WTC11 (cell line): ENCODE data around the gene TAP2. TPM values are rescaled to one million over a fixed set of nuclear protein-coding genes. Genes with fewer than 3 reads are reported as not detected.

Experiments
- ATAC-seq: fragments of 200-7000 bp; cut with Tn5 transposase; 2 replicates; pipeline ENCODE4 v1.10.0; 2021; ENCODE audit warnings: mild to moderate bottlenecking, moderate library complexity
- CTCF ChIA-PET: fragments of 300-600 bp; sonication (Branson Sonifier 250); formaldehyde crosslinking; loops from one replicate; lab custom pipeline; 2021; ENCODE audit warnings: antibody characterized with exemption; lab: Charles Lee
- POLR2A ChIA-PET: fragments of 350-600 bp; sonication (Branson Sonifier 250); formaldehyde crosslinking; loops from one replicate; lab custom pipeline; 2021; ENCODE audit warnings: antibody characterized with exemption; lab: Charles Lee
- DNase-seq: peaks from one replicate; pipeline ENCODE4 v3.0.0; 2021; ENCODE audit warnings: low spot score
- H3K27ac Mint-ChIP-seq: 2 replicates; pipeline ENCODE4 v1.8.0; 2021; ENCODE audit warnings: mixed read lengths
- H3K27me3 Mint-ChIP-seq: 2 replicates; pipeline ENCODE4 v1.8.0; 2021; ENCODE audit warnings: low read depth, mild to moderate bottlenecking, moderate library complexity, mixed read lengths
- H3K36me3 Mint-ChIP-seq: 2 replicates; pipeline ENCODE4 v1.8.0; 2021; ENCODE audit warnings: mixed read lengths
- H3K4me1 Mint-ChIP-seq: 2 replicates; pipeline ENCODE4 v1.8.0; 2022; ENCODE audit warnings: mixed read lengths
- H3K4me3 Mint-ChIP-seq: 2 replicates; pipeline ENCODE4 v1.8.0; 2021; ENCODE audit warnings: mild to moderate bottlenecking, moderate library complexity, mixed read lengths
- H3K9me3 Mint-ChIP-seq: 2 replicates; pipeline ENCODE4 v1.8.0; 2021; ENCODE audit warnings: mixed read lengths
- CREB1 ChIP-seq: sonication (generic); formaldehyde crosslinking; IDR thresholded peaks from 2 replicates; pipeline ENCODE4 v1.8.0; 2023; ENCODE audit warnings: mild to moderate bottlenecking, missing genetic modification reagents
- CREM ChIP-seq: sonication (generic); formaldehyde crosslinking; IDR thresholded peaks from 2 replicates; pipeline ENCODE4 v1.8.1; 2022; ENCODE audit warnings: mild to moderate bottlenecking, missing genetic modification reagents, moderate library complexity
- ESRRA ChIP-seq: sonication (generic); formaldehyde crosslinking; IDR thresholded peaks from 2 replicates; pipeline ENCODE4 v1.8.1; 2022; ENCODE audit warnings: mild to moderate bottlenecking, missing genetic modification reagents, borderline replicate concordance
- GTF2I ChIP-seq: fragments of 250-450 bp; sonication (Bioruptor Pico); conservative IDR thresholded peaks from 2 replicates; pipeline ENCODE4 v1.4.0; 2021; ENCODE audit warnings: mild to moderate bottlenecking
- HMGA2 ChIP-seq: fragments of 250-450 bp; sonication (Bioruptor Pico); IDR thresholded peaks from 2 replicates; pipeline ENCODE4 v1.4.0; 2021; ENCODE audit warnings: mild to moderate bottlenecking, moderate library complexity
- NR3C1 ChIP-seq: sonication (generic); formaldehyde crosslinking; conservative IDR thresholded peaks from 2 replicates; pipeline ENCODE4 v1.8.1; 2023; ENCODE audit warnings: low read depth, mild to moderate bottlenecking, missing genetic modification reagents
- PRRX2 ChIP-seq: fragments of 250-450 bp; sonication (Bioruptor Pico); IDR thresholded peaks from 2 replicates; pipeline ENCODE4 v1.8.0; 2021; ENCODE audit warnings: mild to moderate bottlenecking
- STAT6 ChIP-seq: sonication (generic); formaldehyde crosslinking; conservative IDR thresholded peaks from 2 replicates; pipeline ENCODE4 v1.8.1; 2023; ENCODE audit warnings: mild to moderate bottlenecking, low read depth, missing genetic modification reagents, moderate library complexity
- ZNF138 ChIP-seq: sonication (generic); formaldehyde crosslinking; conservative IDR thresholded peaks from 2 replicates; pipeline ENCODE4 v1.8.1; 2022; ENCODE audit warnings: mild to moderate bottlenecking, moderate library complexity, missing genetic modification reagents
- ZNF263 ChIP-seq: sonication (generic); formaldehyde crosslinking; IDR thresholded peaks from 2 replicates; pipeline ENCODE4 v1.8.1; 2022; ENCODE audit warnings: low read depth, mild to moderate bottlenecking, moderate library complexity, missing genetic modification reagents
- ZNF317 ChIP-seq: sonication (generic); formaldehyde crosslinking; IDR thresholded peaks from 2 replicates; pipeline ENCODE4 v1.8.1; 2023; ENCODE audit warnings: low read depth, mild to moderate bottlenecking, moderate library complexity, missing genetic modification reagents, borderline replicate concordance
- total RNA-seq: library from RNA; stranded (reverse); gene quantifications from 3 replicates; pipeline ENCODE4 v1.2.3, GENCODE V29; 2021
- TF ChIP-seq, protein P1 (sequence below): fragments of 200-600 bp; IDR thresholded peaks from 2 replicates; pipeline ENCODE4 v1.8.0; 2022; ENCODE audit warnings: antibody characterized with exemption
- TF ChIP-seq, protein P2 (sequence below): sonication (generic); formaldehyde crosslinking; IDR thresholded peaks from 2 replicates; pipeline ENCODE4 v1.8.1; 2023; ENCODE audit warnings: mild to moderate bottlenecking, missing genetic modification reagents
- TF ChIP-seq, protein P3 (sequence below): fragments of 250-450 bp; sonication (Bioruptor Pico); IDR thresholded peaks from 2 replicates; pipeline ENCODE4 v1.9.0; 2021; ENCODE audit warnings: mild to moderate bottlenecking
- TF ChIP-seq, protein P4 (sequence below): sonication (generic); formaldehyde crosslinking; IDR thresholded peaks from 2 replicates; pipeline ENCODE4 v1.8.1; 2022; ENCODE audit warnings: missing genetic modification reagents, borderline replicate concordance

Gene TAP2
- total RNA-seq, 1 experiment from 2014 or later: 23.0 TPM

DNA sequence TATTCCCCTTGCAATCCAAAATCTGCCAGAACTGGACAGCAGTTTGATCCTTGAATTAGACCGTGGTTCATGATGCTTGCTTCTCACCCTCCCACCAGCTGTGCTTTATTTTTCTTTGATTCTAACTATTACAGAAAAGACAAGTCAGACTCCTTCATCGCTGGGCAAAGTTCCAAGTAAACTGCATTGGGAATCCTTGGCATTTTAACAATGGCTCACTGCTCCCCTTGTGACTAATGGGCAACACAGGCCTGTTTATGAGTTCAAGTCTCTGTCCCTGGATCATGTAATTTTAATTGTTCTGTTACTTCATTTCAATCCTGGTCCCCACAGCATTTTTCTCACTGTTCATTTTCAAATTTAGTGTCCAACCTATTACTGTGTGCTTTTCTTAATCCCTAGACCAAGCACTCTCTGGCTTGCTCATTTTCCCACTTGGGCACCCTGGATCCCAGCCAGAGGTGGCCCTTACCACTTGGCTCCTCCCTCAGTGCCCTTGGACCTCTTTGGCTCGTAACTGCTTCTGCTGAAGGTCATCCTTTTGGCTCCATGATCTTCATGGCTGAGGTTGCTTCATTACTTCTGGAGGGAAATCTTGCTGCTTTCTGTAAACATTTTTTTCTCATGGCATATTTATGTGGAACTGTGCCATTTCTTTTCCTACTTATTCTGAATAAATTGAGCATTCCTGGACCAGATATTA is 48.3 kb upstream of the TAP2 start (continued):
- TF ChIP-seq STAT6 (CRISPR knock-in tag) (no peak), HMGA2 (CRISPR knock-in tag) (no peak)

GRCh38 chr6:32885698-32886286 is 47.3 kb upstream of the TAP2 start:
- POLR2A ChIA-PET: no interaction called here
- DNase-seq (no peak), ATAC-seq (no peak)
- Mint-ChIP-seq H3K4me3 (no peak overlapping the region), H3K9me3 (no peaks in the 10 kb centered on the region), H3K27ac (no peak overlapping the region), H3K36me3 (no peaks in the 10 kb centered on the region), H3K4me1 (no peaks in the 10 kb centered on the region), H3K27me3 (peaks cover 9% of the 10 kb centered on the region)
- CTCF ChIA-PET: interaction anchor here (0.7 to 3.2 kb wide), 10 partner anchors 15 to 99 kb away, joined by 3 to 33 read pairs (median 5); partner anchors contain the start of genes BRD2, HLA-DMA, PSMB9 and TAP1
- TF ChIP-seq, protein P1, sequence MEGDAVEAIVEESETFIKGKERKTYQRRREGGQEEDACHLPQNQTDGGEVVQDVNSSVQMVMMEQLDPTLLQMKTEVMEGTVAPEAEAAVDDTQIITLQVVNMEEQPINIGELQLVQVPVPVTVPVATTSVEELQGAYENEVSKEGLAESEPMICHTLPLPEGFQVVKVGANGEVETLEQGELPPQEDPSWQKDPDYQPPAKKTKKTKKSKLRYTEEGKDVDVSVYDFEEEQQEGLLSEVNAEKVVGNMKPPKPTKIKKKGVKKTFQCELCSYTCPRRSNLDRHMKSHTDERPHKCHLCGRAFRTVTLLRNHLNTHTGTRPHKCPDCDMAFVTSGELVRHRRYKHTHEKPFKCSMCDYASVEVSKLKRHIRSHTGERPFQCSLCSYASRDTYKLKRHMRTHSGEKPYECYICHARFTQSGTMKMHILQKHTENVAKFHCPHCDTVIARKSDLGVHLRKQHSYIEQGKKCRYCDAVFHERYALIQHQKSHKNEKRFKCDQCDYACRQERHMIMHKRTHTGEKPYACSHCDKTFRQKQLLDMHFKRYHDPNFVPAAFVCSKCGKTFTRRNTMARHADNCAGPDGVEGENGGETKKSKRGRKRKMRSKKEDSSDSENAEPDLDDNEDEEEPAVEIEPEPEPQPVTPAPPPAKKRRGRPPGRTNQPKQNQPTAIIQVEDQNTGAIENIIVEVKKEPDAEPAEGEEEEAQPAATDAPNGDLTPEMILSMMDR: peak; percentile 14; the same call in 1 of the 2 replicates
- TF ChIP-seq, protein P2, sequence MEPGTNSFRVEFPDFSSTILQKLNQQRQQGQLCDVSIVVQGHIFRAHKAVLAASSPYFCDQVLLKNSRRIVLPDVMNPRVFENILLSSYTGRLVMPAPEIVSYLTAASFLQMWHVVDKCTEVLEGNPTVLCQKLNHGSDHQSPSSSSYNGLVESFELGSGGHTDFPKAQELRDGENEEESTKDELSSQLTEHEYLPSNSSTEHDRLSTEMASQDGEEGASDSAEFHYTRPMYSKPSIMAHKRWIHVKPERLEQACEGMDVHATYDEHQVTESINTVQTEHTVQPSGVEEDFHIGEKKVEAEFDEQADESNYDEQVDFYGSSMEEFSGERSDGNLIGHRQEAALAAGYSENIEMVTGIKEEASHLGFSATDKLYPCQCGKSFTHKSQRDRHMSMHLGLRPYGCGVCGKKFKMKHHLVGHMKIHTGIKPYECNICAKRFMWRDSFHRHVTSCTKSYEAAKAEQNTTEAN (CRISPR knock-in tag): no peak

- no peaks in the 10 kb centered on the region for H3K9me3 Mint-ChIP-seq
- no peak overlapping the region for H3K27ac Mint-ChIP-seq
- no peak for ATAC-seq
- no peak overlapping the region for H3K4me3 Mint-ChIP-seq
- no peaks in the 10 kb centered on the region for H3K4me1 Mint-ChIP-seq
- peaks cover 12% of the 10 kb centered on the region for H3K27me3 Mint-ChIP-seq
- no peak for DNase-seq
- H3K36me3 Mint-ChIP-seq: no peaks in the 10 kb centered on the region
- TF ChIP-seq CREB1 (CRISPR knock-in tag) (no peak), PRRX2 (CRISPR knock-in tag) (no peak), ZNF317 (CRISPR knock-in tag) (no peak), CREM (no peak), ZNF138 (no peak), ZNF263 (CRISPR knock-in tag) (no peak), ESRRA (CRISPR knock-in tag) (no peak), GTF2I (CRISPR knock-in tag) (no peak), NR3C1 (no peak)
- TF ChIP-seq, protein P3, sequence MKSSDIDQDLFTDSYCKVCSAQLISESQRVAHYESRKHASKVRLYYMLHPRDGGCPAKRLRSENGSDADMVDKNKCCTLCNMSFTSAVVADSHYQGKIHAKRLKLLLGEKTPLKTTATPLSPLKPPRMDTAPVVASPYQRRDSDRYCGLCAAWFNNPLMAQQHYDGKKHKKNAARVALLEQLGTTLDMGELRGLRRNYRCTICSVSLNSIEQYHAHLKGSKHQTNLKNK (CRISPR knock-in tag): no peak
- TF ChIP-seq, protein P4, sequence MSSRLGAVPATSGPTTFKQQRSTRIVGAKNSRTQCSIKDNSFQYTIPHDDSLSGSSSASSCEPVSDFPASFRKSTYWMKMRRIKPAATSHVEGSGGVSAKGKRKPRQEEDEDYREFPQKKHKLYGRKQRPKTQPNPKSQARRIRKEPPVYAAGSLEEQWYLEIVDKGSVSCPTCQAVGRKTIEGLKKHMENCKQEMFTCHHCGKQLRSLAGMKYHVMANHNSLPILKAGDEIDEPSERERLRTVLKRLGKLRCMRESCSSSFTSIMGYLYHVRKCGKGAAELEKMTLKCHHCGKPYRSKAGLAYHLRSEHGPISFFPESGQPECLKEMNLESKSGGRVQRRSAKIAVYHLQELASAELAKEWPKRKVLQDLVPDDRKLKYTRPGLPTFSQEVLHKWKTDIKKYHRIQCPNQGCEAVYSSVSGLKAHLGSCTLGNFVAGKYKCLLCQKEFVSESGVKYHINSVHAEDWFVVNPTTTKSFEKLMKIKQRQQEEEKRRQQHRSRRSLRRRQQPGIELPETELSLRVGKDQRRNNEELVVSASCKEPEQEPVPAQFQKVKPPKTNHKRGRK (CRISPR knock-in tag): no peak
- ChIA-PET CTCF (interaction anchor here (0.6 to 3.2 kb wide), 4 partner anchors 21 to 101 kb away, joined by 3 to 21 read pairs (median 6); partner anchors contain the start of gene TAP2), POLR2A (no interaction called here)
Measured at GRCh38 chr6:32883789-32884188, 45.2 kb upstream of the TAP2 start.
